Renal cortex interstitium (tissue), 11 donors: ENCODE measurements around the gene CDC25B. TPM values are rescaled to one million over a fixed set of nuclear protein-coding genes. Genes with fewer than 3 reads are reported as not detected.
A peak's percentile ranks its signal among the peaks of the same experiment; 100 is the strongest.
"Not testable (repeated sequence)": the region's sequence is repeated elsewhere in the genome, so short reads cannot be mapped to it uniquely, and the experiment has no call there.

Source experiments
- DNase-seq, 11 donors: peaks; one replicate each; pipeline ENCODE4 v3.0.0-alpha.2; 2013; ENCODE audit warnings: low read depth in 9 of 11, low spot score in 4 of 11; ENCODE audit errors: extremely low read depth in 1 of 11
- polyA plus RNA-seq, 3 donors: library from polyadenylated mRNA; unstranded; fragments of 120-200 nt; gene quantifications; one replicate each; pipeline ENCODE4 v1.2.1, GENCODE V29; 2013; ENCODE audit not compliant: insufficient read length in 3 of 3

The CDC25B gene
- polyA plus RNA-seq, 3 donors = 35.4 to 40.3 (median 39.3) TPM

DNA sequence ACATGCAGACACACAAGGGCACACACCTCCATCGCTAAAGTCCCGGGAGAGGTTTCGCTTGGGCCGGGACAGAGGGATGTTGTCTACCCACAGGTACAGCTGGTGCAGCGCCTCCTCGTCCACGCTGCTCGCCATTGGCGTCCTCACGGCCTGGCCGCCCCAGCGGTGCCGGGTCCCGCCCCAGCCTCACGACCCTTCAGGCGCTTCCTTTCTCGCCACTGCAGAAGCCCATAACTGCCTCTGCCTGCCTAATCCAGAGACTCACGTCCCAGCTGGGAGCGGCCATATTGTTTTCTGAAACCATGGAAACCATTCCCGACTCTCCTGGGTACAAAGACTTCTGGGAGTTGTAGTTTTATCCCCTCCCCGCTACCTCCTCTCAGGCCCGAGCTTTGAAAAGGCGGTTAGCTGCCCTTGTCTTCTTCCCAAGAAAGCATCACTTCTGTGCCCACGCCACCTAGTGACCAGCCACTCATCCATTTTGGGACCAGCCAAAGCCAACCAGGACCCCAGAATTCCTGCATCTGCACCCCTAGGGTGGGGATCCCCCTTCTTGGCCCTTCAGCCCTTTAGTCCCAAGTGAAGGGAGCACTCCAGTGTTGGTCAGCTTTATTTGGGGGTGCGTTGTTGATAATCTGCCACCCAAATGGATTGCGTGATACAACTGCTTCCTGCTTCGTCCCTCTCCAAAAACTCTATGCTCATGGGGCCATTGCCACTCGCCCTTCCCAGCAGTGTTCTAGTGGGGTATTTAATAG lies 14.8 kb upstream of the CDC25B start, which contains the start of gene SPEF1:
SPEF1 (minus strand) TSS at position 296 of the 758 bp plus-strand sequence; CDS start at position 135, 161 bp downstream.
- DNase-seq = peak in 10 of 11 donors; percentile 81 to 95 (median 86)

- DNase-seq = no peak
Measured at GRCh38 chr20:3782597-3782996, 13.5 kb upstream of the CDC25B start.

DNA sequence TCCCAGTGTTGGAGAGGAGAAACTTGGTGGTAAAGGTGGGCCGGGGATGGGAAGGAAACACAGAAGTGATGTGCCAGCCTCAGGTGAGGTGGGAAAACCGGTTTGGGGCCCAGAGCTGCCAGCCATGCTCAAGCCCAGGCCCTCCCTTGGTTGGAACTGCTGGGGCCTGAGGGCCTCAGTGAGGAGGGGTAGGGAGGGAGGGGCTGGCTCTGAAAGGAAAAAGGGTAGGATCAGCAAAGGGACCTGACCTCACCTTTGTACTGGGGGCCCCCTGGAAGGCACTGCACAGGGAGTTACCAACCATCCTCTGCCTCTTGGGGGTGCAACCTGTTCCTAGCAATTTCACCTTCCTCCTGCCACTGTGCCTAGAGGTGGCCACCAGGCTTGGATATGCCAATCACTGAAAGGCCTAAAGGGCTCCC lies 13.0 kb upstream of the CDC25B start:
- no peak for DNase-seq

DNA sequence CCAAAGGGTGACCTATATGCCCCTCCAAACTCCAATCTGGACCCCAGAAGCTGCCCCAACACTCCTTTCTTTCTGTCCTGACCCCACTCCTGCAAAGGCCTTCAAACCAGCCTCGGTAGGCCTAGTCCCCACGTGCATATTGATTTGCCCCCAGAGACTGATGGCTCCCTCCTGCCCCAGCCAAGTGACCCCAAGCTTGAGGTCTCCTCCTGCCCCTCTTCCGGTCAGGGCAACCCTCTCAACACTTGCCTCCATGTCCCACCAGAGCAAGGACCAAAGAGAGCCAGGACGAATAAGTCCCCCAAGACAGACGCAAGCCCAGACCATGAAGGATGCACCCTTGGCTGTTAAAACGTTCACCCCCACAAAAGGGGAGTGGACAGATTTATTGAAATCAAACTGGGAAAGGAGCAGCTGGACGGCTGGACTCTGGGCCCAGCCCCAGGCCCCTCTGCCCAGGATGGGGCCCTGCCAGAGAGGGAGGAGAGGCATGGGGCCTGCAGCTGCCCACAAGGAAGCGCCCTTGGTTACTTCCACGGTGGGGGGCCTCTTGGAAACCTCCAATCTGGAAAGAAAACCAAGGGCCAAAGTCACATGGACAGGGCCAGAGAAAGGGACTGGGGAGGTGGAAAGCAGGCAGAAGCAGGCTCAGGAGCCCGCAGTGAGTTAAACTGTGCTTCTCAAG lies 12.5 kb upstream of the CDC25B start:
- DNase-seq = no peak

GRCh38 chr20:3784216-3784853 lies 11.8 kb upstream of the CDC25B start:
- DNase-seq = no peak

- no peak for DNase-seq
Measured at GRCh38 chr20:3784863-3785239, 11.3 kb upstream of the CDC25B start.

GRCh38 chr20:3785240-3786125 lies 10.6 kb upstream of the CDC25B start:
- DNase-seq = no peak

DNA sequence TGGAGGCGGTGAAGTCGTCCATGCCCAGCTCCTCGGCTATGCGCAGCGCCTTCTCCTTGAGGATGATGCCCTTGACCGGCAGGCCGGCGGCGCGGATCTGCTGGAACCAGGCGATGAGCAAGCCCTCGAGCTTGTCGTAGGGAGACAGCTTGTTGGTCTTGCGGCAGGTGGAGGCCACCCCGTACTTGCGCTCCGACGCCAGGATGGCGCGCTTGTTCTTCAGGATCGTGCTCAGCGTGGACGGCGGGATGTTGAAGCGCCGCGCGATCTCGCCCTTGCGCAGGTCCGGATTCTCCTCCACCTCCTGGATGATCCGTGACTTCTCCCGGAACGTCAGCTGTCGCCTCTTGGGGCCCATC lies 10.0 kb upstream of the CDC25B start:
- DNase-seq = no peak

DNA sequence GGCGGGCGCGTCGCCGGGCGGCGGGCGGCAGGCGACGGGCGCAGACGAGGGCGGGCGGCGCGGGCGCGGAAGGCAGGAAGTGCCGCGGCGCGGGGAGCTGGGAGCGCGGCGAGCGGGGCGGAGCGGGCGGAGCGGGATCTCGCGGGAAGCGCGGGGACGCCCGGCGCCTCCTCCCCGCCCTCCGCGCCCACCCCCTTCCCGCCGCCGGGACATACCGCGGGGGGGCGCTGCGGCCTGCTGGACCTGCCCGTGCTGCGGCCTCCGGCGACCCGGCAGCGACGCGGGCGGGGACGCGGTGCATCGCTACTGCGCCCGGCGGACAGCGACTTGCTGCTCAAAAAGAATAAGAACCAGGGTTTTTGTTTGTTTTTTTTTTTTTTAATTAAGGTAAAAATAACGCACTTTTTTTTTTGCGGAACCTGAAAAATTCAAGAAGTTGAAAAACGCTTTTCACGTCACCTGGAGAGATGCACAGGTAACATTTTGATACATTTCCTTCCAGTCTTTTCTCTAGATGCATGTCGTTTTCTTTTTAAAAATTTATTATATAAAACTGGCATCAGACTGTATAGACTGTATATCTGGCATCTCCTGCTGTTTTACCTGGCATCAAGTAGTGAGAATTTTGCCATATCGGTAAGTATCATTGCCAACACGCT lies 9.3 kb upstream of the CDC25B start, which contains the start of gene CENPB:
CENPB (minus strand) TSS at position 76 of the 659 bp plus-strand sequence. CDS start 257 bp downstream, outside the sequence.
- DNase-seq = peak in 8 of 11 donors; percentile 77 to 89 (median 86)

- DNase-seq = no peak
Measured at GRCh38 chr20:3787324-3788014, 8.6 kb upstream of the CDC25B start.

- no peak for DNase-seq
Measured at GRCh38 chr20:3788685-3789155, 7.4 kb upstream of the CDC25B start.

DNA sequence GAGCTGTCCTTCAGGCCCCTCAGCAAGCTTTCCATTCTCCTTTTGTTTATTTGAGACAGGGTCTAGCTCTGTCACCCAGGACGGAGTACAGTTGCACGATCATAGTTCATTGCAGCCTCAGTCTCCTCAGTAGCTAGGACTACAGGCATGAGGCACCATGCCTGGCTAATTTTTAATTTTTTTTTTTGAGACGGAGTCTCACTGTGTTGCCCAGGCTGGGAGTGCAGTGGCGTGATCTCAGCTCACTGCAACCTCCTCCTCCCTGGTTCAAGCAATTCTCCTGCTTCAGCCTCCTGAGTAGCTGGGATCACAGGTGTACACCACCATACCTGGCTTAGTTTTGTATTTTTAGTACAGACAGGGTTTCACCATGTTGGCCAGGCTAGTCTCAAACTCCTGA lies 6.9 kb upstream of the CDC25B start:
- DNase-seq = not testable (repeated sequence)

DNA sequence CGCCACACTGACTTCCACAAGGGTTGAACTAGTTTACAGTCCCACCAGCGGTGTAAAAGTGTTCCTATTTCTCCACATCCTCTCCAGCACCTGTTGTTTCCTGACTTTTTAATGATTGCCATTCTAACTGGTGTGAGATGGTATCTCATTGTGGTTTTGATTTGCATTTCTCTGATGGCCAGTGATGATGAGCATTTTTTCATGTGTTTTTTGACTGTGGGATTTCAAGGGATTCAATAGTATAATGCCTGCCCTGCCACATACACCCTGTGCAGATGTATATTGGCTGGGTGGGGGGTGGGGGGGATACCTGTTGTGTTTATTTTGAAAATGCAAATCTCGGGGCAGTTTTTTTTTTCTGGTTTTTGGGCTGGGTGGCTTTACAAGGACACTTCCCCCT lies 1.9 kb upstream of the CDC25B start:
- DNase-seq = not testable (repeated sequence)

GRCh38 chr20:3794701-3795420 lies 1.2 kb upstream of the CDC25B start:
- DNase-seq = no peak

- DNase-seq = no peak
Measured at GRCh38 chr20:3796477-3797225, 541 bp downstream of the CDC25B start.

DNA sequence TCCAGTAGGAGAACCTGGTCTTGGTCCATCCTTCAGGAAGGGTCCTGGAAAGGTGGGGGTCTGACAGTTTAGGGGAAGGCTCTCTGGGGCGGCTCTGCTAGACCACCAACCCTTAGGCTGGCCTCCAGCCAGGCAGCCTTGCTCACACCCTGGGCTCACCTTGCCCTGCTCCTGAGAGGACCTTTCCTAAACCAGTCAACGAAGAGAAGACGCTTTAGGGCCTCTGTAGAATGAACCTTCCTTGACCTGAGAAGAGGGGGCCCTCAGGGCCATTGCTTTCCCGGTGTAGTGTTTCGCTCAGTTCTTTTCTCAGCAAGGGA lies 1.1 kb downstream of the CDC25B start:
- no peak for DNase-seq
